ENCODE data around the gene LTK. TPM values are rescaled to one million over a fixed set of nuclear protein-coding genes. Genes with fewer than 3 reads are reported as not detected.
A peak's percentile ranks its signal among the peaks of the same experiment; 100 is the strongest.

The LTK gene
- total RNA-seq, 1 experiment from 2014 or later, result 0.24 TPM

DNA sequence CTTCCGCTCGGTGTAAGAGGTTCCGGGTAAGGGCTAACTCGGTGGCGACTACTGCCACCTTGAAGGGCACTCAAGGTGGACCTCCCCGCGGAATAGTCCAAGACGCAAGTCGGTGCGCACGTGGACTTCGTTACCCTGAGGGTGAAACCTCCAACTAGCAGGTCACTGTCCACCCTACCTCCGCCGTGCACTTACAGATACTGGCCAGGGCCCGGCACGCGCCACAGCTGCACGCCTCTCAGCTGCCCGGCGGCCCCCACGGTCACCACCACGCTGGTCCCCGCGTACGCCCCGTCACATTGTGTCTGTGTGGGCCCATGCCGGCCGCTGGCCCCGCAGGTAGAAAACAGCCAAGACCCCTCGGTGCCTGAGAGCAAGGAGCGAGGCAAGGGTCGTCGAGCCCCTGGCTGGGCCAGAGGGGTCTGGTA, 1.1 kb downstream of the LTK start:
- H3K4me3 ChIP-seq, result peak overlapping the region; percentile 30
- H3K27ac ChIP-seq, result no peak overlapping the region
- peaks cover 21% of the 10 kb centered on the region for H3K4me1 ChIP-seq (replicated peaks)
- peaks cover 5% of the 10 kb centered on the region for H3K36me3 ChIP-seq
- H3K27me3 ChIP-seq (replicated peaks), result peaks cover 20% of the 10 kb centered on the region
- no peak for DNase-seq (ENCODE audit: low read depth in 1 of 2, low spot score in 2 of 2)
- no peaks in the 10 kb centered on the region for H3K9me3 ChIP-seq (replicated peaks)

DNA sequence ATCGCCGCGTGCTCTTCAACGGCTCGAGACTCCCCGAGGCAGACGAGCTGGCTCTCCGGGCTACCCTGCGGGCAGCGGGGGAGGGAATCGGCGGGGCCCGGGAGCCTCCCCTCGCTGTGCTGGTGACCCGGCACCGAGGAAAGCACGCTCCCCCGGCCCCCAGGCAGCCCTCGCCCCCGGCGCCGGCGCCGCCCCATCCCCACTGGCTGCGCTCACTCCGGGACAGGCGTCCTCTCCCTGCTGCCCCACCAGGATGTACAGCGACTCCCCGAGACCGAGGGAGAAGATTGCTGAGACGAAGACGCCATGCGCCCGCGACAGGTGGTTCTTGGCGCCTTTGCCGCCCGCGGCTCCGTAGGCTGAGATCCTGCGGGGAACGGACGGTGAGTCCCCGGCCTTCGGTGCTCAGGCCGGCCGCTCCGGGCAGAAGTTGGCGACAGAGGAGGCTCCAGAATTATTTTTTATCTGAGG, 1.7 kb downstream of the LTK start:
- Histone ChIP-seq H3K9me3 (replicated peaks) (no peaks in the 10 kb centered on the region), H3K4me3 (no peak overlapping the region), H3K27ac (no peak overlapping the region)

DNA sequence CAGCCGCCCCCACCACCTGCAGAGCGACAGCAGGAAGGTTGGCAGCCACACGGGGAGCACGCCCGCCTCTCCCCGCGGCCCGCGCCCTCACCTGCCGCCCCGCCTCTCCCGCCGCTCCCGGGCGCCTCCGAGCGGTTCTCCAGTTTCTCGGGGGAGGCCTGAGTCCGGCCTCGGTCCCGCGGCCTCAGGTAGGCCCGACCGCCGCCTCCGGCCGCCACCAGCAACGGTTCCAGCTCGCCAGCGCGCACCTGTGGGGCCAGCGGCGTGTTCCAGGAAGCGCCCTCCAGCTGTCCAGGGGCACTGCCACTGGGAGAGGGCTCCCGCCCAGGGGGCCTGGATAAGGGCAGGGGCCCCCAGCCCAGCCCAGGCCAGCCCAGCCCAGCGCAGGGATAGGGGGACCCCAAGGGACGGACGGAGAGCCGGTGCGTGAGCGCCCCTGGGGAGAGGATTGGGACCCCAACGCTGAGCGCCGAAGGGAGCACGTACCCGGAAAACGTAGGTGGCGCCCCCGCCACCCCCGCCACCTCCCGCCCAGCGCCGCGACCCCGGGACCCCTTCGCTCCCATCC, 2.2 kb downstream of the LTK start:
- Histone ChIP-seq H3K27ac (no peak overlapping the region), H3K27me3 (replicated peaks) (peaks cover 20% of the 10 kb centered on the region), H3K36me3 (no peaks in the 10 kb centered on the region; the same call in 1 of the 2 replicates), H3K4me3 (no peak overlapping the region), H3K9me3 (replicated peaks) (no peaks in the 10 kb centered on the region), H3K4me1 (replicated peaks) (peaks cover 21% of the 10 kb centered on the region)
- no peak for DNase-seq (ENCODE audit: low read depth in 1 of 2, low spot score in 2 of 2)

More for the DNA sequence above, 1.7 kb downstream of the LTK start:
- H3K4me1 ChIP-seq (replicated peaks), result peaks cover 21% of the 10 kb centered on the region
- peaks cover 3% of the 10 kb centered on the region; the same call in 1 of the 2 replicates for H3K36me3 ChIP-seq
- H3K27me3 ChIP-seq (replicated peaks), result peaks cover 20% of the 10 kb centered on the region
- DNase-seq (ENCODE audit: low read depth in 1 of 2, low spot score in 2 of 2), result no peak

GRCh38 chr15:41510728-41511127, 2.9 kb downstream of the LTK start:
- peaks cover 21% of the 10 kb centered on the region for H3K4me1 ChIP-seq (replicated peaks)
- DNase-seq (ENCODE audit: low read depth in 1 of 2, low spot score in 2 of 2), result no peak
- H3K27ac ChIP-seq, result no peak overlapping the region

GRCh38 chr15:41507820-41508290, 5.8 kb downstream of the LTK start:
- DNase-seq (ENCODE audit: low read depth in 1 of 2, low spot score in 2 of 2), result no peak

More at GRCh38 chr15:41510728-41511127, 2.9 kb downstream of the LTK start:
- H3K4me3 ChIP-seq, result no peak overlapping the region
- H3K9me3 ChIP-seq (replicated peaks), result no peaks in the 10 kb centered on the region
- H3K36me3 ChIP-seq, result no peaks in the 10 kb centered on the region
- peaks cover 20% of the 10 kb centered on the region for H3K27me3 ChIP-seq (replicated peaks)

GRCh38 chr15:41506796-41507341, 6.8 kb downstream of the LTK start:
- Histone ChIP-seq H3K27ac (no peak overlapping the region), H3K4me3 (no peak overlapping the region), H3K9me3 (replicated peaks) (no peaks in the 10 kb centered on the region), H3K36me3 (no peaks in the 10 kb centered on the region), H3K4me1 (replicated peaks) (no peaks in the 10 kb centered on the region; the same call in 1 of the 2 replicates), H3K27me3 (replicated peaks) (peaks cover under 1% of the 10 kb centered on the region)
- DNase-seq (ENCODE audit: low read depth in 1 of 2, low spot score in 2 of 2), result no peak

More at GRCh38 chr15:41507820-41508290, 5.8 kb downstream of the LTK start:
- no peaks in the 10 kb centered on the region for H3K36me3 ChIP-seq
- no peaks in the 10 kb centered on the region for H3K9me3 ChIP-seq (replicated peaks)
- H3K27ac ChIP-seq, result no peak overlapping the region
- H3K4me1 ChIP-seq (replicated peaks), result peaks cover 10% of the 10 kb centered on the region
- H3K4me3 ChIP-seq, result no peak overlapping the region
- peaks cover 10% of the 10 kb centered on the region for H3K27me3 ChIP-seq (replicated peaks)

- Histone ChIP-seq H3K36me3 (no peaks in the 10 kb centered on the region), H3K27me3 (replicated peaks) (no peaks in the 10 kb centered on the region), H3K4me3 (no peak overlapping the region), H3K9me3 (replicated peaks) (no peaks in the 10 kb centered on the region), H3K4me1 (replicated peaks) (no peaks in the 10 kb centered on the region), H3K27ac (no peak overlapping the region)
- DNase-seq (ENCODE audit: low read depth in 1 of 2, low spot score in 2 of 2), result no peak
Measured at GRCh38 chr15:41505776-41506175, 7.9 kb downstream of the LTK start.

GRCh38 chr15:41504751-41505492, 8.7 kb downstream of the LTK start:
- no peak for DNase-seq (ENCODE audit: low read depth in 1 of 2, low spot score in 2 of 2)
- Histone ChIP-seq H3K27me3 (replicated peaks) (no peaks in the 10 kb centered on the region), H3K4me3 (no peak overlapping the region), H3K9me3 (replicated peaks) (no peaks in the 10 kb centered on the region), H3K4me1 (replicated peaks) (no peaks in the 10 kb centered on the region), H3K36me3 (no peaks in the 10 kb centered on the region), H3K27ac (no peak overlapping the region)

DNA sequence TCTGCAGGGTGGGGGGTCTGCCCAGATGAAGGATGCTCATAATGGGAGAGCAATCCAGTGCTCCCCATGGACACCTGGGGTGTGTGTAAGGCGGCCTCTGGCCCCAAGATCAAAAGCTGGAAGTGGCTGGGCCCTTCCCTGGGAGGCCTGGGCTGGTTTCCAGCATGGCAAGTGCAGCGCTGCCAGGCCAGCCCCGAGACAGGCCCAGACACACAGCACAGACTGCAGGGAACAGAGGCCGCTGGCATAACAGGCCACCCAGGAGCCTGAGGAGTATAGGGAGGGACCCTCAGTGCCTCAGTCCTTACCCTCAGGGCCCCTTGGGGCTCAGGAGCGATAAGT, 10.0 kb downstream of the LTK start:
- H3K4me1 ChIP-seq (replicated peaks), result no peaks in the 10 kb centered on the region
- no peaks in the 10 kb centered on the region for H3K27me3 ChIP-seq (replicated peaks)
- DNase-seq (ENCODE audit: low read depth in 1 of 2, low spot score in 2 of 2), result no peak
- H3K4me3 ChIP-seq, result no peak overlapping the region
- H3K9me3 ChIP-seq (replicated peaks), result no peaks in the 10 kb centered on the region
- no peak overlapping the region for H3K27ac ChIP-seq
- H3K36me3 ChIP-seq, result no peaks in the 10 kb centered on the region

DNA sequence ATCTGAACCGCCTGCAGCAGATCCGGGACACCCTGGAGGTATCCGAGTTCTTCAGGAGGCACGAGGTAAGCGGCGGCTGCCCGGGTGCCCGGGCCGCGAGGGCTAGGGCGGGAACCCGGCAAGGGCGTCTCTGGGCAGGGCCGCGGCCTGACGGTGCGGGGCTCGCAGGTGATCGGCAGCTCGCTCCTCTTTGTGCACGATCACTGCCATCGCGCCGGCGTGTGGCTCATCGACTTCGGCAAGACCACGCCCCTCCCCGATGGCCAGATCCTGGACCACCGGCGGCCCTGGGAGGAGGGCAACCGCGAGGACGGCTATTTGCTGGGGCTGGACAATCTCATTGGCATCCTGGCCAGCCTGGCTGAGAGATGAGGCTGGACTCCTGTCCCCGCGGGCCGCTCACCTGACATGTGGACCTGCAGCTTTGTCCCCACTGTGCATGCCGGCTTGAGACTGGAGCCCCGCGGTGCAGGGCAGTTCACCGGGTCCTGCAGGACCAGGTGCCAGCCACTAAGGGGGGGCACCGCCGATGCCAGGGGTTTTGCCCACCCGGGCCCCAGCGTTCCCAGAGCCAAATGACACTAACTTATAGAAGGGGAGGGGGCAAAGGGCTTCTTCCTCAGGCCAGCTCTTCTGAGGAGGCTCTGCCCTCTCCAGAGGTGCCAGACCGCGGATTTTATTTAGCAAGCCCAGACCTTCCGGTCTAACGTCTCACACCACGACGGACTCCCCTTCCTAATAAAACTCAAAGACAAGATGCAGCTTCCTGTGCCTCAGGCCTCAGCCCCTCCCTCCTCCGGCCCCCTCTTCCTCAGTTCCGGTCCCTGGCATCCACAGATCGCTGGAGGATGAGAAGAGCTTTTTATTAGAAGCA, 10.6 kb downstream of the LTK start:
- DNase-seq (ENCODE audit: low read depth in 1 of 2, low spot score in 2 of 2), result no peak
- no peaks in the 10 kb centered on the region for H3K27me3 ChIP-seq (replicated peaks)
- no peaks in the 10 kb centered on the region for H3K9me3 ChIP-seq (replicated peaks)
- no peaks in the 10 kb centered on the region for H3K36me3 ChIP-seq
- no peaks in the 10 kb centered on the region for H3K4me1 ChIP-seq (replicated peaks)
- no peak overlapping the region for H3K4me3 ChIP-seq
- H3K27ac ChIP-seq, result no peak overlapping the region

DNA sequence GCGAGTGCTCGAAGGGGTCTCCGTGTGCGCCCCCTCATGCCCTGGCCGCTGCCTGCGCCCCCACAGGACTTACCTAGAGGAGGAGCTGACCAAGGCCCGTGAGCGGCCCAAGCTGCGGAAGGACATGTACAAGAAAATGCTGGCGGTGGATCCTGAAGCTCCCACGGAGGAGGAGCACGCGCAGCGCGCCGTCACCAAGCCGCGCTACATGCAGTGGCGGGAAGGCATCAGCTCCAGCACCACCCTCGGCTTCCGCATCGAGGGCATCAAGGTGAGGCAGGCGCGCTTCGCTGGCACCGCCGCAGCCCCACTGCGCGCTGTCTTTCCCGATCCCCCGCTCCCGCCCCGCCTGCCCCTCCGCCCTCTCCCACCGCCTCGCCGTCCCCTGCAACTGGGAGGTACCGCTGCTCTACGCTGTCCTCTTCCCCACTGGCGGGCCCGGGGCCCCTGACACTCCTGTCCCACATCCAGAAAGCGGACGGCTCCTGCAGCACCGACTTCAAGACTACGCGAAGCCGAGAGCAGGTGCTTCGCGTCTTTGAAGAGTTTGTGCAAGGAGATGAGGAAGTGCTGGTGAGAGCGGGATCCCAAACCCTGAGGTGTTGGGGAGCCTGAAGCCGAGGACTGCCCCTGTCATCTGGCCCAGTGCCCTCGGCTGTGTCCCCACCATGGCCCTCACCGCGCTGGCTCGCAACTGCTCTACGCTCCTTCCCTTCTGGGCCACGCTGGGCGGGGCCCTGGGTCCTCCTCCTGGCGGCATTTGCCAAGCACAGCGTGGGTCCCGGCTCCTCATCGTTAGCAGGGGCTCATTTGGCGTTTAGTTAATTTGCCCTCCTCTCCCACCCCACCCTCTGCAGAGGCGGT, 11.5 kb downstream of the LTK start:
- Histone ChIP-seq H3K27me3 (replicated peaks) (no peaks in the 10 kb centered on the region), H3K4me1 (replicated peaks) (no peaks in the 10 kb centered on the region), H3K4me3 (no peak overlapping the region), H3K9me3 (replicated peaks) (no peaks in the 10 kb centered on the region), H3K36me3 (no peaks in the 10 kb centered on the region), H3K27ac (no peak overlapping the region)
- no peak for DNase-seq (ENCODE audit: low read depth in 1 of 2, low spot score in 2 of 2)

DNA sequence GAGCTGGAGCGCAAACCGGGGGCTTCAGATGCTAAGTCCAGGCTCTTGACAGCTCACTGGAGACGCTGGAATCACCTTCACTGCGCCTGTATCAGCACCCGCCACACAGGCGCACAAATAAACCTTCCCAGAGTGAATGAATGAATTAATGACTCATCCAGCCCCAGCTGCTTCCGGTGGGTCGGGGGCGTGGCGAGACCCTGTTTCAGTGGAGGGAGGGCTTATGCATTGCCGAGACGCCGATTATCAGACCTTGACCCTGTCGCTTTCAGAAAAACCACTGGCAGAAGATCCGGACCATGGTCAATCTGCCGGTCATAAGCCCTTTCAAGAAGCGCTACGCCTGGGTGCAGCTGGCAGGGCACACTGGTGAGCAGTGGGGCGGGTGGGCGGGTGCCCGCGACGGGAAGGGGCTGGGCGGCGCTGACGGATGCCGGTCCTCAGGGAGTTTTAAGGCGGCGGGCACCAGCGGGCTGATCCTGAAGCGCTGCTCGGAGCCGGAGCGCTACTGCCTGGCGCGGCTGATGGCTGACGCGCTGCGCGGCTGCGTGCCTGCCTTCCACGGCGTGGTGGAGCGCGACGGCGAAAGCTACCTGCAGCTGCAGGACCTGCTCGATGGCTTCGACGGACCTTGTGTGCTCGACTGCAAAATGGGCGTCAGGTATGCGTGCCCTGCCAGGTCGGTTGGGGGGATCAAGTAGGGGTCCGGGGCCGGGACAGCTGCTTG, 12.3 kb downstream of the LTK start:
- H3K36me3 ChIP-seq, result no peaks in the 10 kb centered on the region
- no peak overlapping the region for H3K4me3 ChIP-seq
- H3K9me3 ChIP-seq (replicated peaks), result no peaks in the 10 kb centered on the region
- no peaks in the 10 kb centered on the region for H3K4me1 ChIP-seq (replicated peaks)
- no peak overlapping the region for H3K27ac ChIP-seq
- no peak for DNase-seq (ENCODE audit: low read depth in 1 of 2, low spot score in 2 of 2)
- H3K27me3 ChIP-seq (replicated peaks), result no peaks in the 10 kb centered on the region
